ENCODE measurements around the gene MAP3K14.

- no peak for TF ChIP-seq CTCF (IDR thresholded peaks at IDR 0.05)
- no peak for TF ChIP-seq POLR2A (IDR thresholded peaks at IDR 0.05)
Observed at GRCh38 chr17:45315648-45316433, 979 bp downstream of the MAP3K14 start.

All from suprapubic skin (tissue), 3 donors.